Measurements from ENCODE around the gene SNX3. TPM values are rescaled to one million over a fixed set of nuclear protein-coding genes. Genes with fewer than 3 reads are reported as not detected.

The SNX3 gene
- total RNA-seq, 1 experiment from 2014 or later, result 158 TPM

DNA sequence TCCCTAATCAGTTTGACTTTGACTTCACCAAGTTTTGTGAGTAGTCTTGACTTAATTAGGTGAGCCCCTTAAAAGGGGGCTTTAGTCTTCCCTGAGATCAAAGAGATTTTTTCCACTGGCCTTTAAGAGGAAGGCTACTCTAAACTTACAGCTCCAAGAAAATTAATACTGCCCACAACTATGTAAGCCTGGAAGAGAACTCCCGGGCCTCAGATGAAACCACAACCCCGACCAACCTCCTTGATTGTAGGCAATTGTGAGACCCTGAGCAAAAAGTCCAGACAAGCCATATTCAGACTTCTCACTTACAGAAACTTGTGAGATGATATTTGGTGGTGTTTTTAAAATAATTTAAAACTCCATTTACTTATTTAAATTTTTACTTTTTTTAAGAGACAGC lies 18.1 kb downstream of the SNX3 start:
- CTCF ChIA-PET, result no interaction called here
- DNase-seq, result no peak
- Mint-ChIP-seq H3K36me3 (ENCODE audit: insufficient read depth, unreplicated experiment) (peaks cover 9% of the 10 kb centered on the region), H3K4me3 (ENCODE audit: low read depth, unreplicated experiment) (no peak overlapping the region), H3K27ac (ENCODE audit: unreplicated experiment) (no peak overlapping the region), H3K27me3 (ENCODE audit: unreplicated experiment) (no peaks in the 10 kb centered on the region), H3K9me3 (ENCODE audit: low read depth, unreplicated experiment) (no peaks in the 10 kb centered on the region), H3K4me1 (ENCODE audit: low read depth, unreplicated experiment) (no peaks in the 10 kb centered on the region)
- TF ChIP-seq, protein P1, sequence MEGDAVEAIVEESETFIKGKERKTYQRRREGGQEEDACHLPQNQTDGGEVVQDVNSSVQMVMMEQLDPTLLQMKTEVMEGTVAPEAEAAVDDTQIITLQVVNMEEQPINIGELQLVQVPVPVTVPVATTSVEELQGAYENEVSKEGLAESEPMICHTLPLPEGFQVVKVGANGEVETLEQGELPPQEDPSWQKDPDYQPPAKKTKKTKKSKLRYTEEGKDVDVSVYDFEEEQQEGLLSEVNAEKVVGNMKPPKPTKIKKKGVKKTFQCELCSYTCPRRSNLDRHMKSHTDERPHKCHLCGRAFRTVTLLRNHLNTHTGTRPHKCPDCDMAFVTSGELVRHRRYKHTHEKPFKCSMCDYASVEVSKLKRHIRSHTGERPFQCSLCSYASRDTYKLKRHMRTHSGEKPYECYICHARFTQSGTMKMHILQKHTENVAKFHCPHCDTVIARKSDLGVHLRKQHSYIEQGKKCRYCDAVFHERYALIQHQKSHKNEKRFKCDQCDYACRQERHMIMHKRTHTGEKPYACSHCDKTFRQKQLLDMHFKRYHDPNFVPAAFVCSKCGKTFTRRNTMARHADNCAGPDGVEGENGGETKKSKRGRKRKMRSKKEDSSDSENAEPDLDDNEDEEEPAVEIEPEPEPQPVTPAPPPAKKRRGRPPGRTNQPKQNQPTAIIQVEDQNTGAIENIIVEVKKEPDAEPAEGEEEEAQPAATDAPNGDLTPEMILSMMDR (IDR thresholded peaks at IDR 0.05; ENCODE audit: unreplicated experiment), result no peak
- intact Hi-C loops (cut with micrococcal nuclease; ENCODE audit: unreplicated experiment), result no loop called here
- BruUV-seq (replicated peaks), result no TSS peak

DNA sequence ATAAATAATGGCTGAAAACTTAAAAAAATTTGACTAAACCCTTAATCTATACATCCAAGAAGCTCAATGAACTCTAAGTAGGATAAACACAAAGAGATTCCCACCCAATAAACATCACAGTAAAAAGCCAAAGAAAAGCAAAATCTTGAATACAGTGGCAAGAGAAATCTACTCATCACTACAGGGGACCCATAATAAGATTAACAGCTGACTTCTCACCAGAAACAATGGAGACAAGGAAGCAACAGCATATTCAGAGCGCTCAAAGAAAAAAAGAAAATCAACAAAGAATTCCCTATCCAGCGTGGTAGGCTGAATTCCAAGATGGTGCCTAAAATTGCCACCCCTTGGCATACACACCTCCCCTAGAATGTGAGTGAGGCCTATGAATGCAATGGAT lies 18.6 kb downstream of the SNX3 start:
- Mint-ChIP-seq H3K4me3 (ENCODE audit: low read depth, unreplicated experiment) (no peak overlapping the region), H3K4me1 (ENCODE audit: low read depth, unreplicated experiment) (no peaks in the 10 kb centered on the region), H3K36me3 (ENCODE audit: insufficient read depth, unreplicated experiment) (peaks cover 13% of the 10 kb centered on the region), H3K9me3 (ENCODE audit: low read depth, unreplicated experiment) (no peaks in the 10 kb centered on the region), H3K27me3 (ENCODE audit: unreplicated experiment) (no peaks in the 10 kb centered on the region), H3K27ac (ENCODE audit: unreplicated experiment) (no peak overlapping the region)
- no TSS peak for BruUV-seq (replicated peaks)
- DNase-seq, result no peak
- intact Hi-C loops (cut with micrococcal nuclease; ENCODE audit: unreplicated experiment), result no loop called here
- CTCF ChIA-PET, result no interaction called here
- TF ChIP-seq, protein P1 (IDR thresholded peaks at IDR 0.05; ENCODE audit: unreplicated experiment), result no peak

GRCh38 chr6:108238322-108238721 lies 22.5 kb downstream of the SNX3 start:
- H3K27me3 Mint-ChIP-seq (ENCODE audit: unreplicated experiment), result no peaks in the 10 kb centered on the region
- CTCF ChIA-PET, result no interaction called here

DNA sequence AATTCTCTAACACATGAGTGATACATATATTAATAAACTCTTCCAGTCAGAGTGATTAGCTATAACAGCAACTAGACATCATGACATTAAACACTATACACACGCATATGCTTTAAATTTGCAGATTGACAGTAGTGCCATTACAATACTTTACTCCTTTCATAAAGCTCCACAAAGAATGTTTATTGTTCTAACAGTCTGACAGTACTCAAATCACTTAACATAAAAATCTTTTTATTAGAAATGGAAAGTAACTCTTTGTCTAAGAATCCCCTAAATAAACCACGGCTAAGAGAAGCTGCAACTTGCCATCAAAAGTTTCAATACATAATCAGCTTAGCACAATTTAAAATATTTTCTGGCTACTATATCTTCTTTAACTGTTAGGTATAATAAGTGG lies 24.0 kb downstream of the SNX3 start:
- BruUV-seq (replicated peaks), result no TSS peak
- TF ChIP-seq, protein P1 (IDR thresholded peaks at IDR 0.05; ENCODE audit: unreplicated experiment), result no peak
- Mint-ChIP-seq H3K27me3 (ENCODE audit: unreplicated experiment) (no peaks in the 10 kb centered on the region), H3K4me3 (ENCODE audit: low read depth, unreplicated experiment) (no peak overlapping the region), H3K27ac (ENCODE audit: unreplicated experiment) (no peak overlapping the region), H3K9me3 (ENCODE audit: low read depth, unreplicated experiment) (no peaks in the 10 kb centered on the region), H3K4me1 (ENCODE audit: low read depth, unreplicated experiment) (no peaks in the 10 kb centered on the region), H3K36me3 (ENCODE audit: insufficient read depth, unreplicated experiment) (peaks cover 8% of the 10 kb centered on the region)
- CTCF ChIA-PET, result no interaction called here
- intact Hi-C loops (cut with micrococcal nuclease; ENCODE audit: unreplicated experiment), result no loop called here
- no peak for DNase-seq

More at GRCh38 chr6:108238322-108238721, 22.5 kb downstream of the SNX3 start:
- Mint-ChIP-seq H3K27ac (ENCODE audit: unreplicated experiment) (no peak overlapping the region), H3K36me3 (ENCODE audit: insufficient read depth, unreplicated experiment) (peaks cover 8% of the 10 kb centered on the region), H3K9me3 (ENCODE audit: low read depth, unreplicated experiment) (no peaks in the 10 kb centered on the region), H3K4me3 (ENCODE audit: low read depth, unreplicated experiment) (no peak overlapping the region), H3K4me1 (ENCODE audit: low read depth, unreplicated experiment) (no peaks in the 10 kb centered on the region)
- DNase-seq, result no peak
- TF ChIP-seq, protein P1 (IDR thresholded peaks at IDR 0.05; ENCODE audit: unreplicated experiment), result no peak
- intact Hi-C loops (cut with micrococcal nuclease; ENCODE audit: unreplicated experiment), result no loop called here
- no TSS peak for BruUV-seq (replicated peaks)

Data from Calu3 (cell line).